Thoracic aorta (tissue), 2 donors: Measurements from ENCODE around the gene EFHC2. TPM values are rescaled to one million over a fixed set of nuclear protein-coding genes. Genes with fewer than 3 reads are reported as not detected.

Experiments
- ATAC-seq: fragments of 150-250 bp; one replicate; pipeline ENCODE4 v1.8.0; 2017; ENCODE audit warnings: low read depth; ENCODE audit not compliant: insufficient number of reproducible peaks, low FRiP score
- DNase-seq: peaks from one replicate; pipeline ENCODE4 v3.0.0-alpha.2; 2020; ENCODE audit warnings: low spot score
- H3K27ac ChIP-seq, 2 donors: fragments of 200-600 bp; sonication (generic); 1 replicate in 1 of 2; 2 replicates in 1 of 2; pipeline ENCODE4 v1.5.1; 2016; ENCODE audit warnings: mild to moderate bottlenecking in 2 of 2, moderate library complexity in 2 of 2
- H3K27me3 ChIP-seq: fragments of 200-600 bp; sonication (generic); replicated peaks from 2 replicates; pipeline ENCODE4 v1.6.0; 2016; ENCODE audit warnings: mild to moderate bottlenecking; ENCODE audit not compliant: insufficient read depth
- H3K36me3 ChIP-seq: fragments of 200-600 bp; sonication (generic); one replicate; pipeline ENCODE4 v1.5.1; 2016
- H3K4me1 ChIP-seq, 2 donors: fragments of 200-600 bp; sonication (generic); 1 replicate in 1 of 2; 2 replicates in 1 of 2; pipeline versions ENCODE4 v1.5.1 to v1.6.0; 2016; ENCODE audit warnings: low read depth in 2 of 2, mild to moderate bottlenecking in 1 of 2; ENCODE audit not compliant: control insufficient read depth in 1 of 2
- H3K4me3 ChIP-seq: fragments of 200-600 bp; sonication (generic); 2 replicates; pipeline ENCODE4 v1.5.1; 2016; ENCODE audit warnings: mild to moderate bottlenecking
- H3K9me3 ChIP-seq: fragments of 200-600 bp; sonication (generic); 2 replicates; pipeline ENCODE4 v1.5.1; 2016
- CTCF ChIP-seq: fragments of 200-600 bp; sonication (generic); IDR thresholded peaks from one replicate; pipeline ENCODE4 v1.5.1; 2019; ENCODE audit warnings: antibody characterized with exemption
- total RNA-seq, 2 donors: library from RNA; depleted of rRNA; stranded (reverse); fragments of >200 nt; gene quantifications; one replicate each; pipeline versions ENCODE4 v1.1.0 to v1.2.3, GENCODE V29; 2016

The EFHC2 gene
- total RNA-seq, 2 donors from 2014 or later: 0.28 TPM; not detected in 1

GRCh38 chrX:44244008-44244407 lies 99.5 kb downstream of the EFHC2 start:
- Histone ChIP-seq H3K4me1 (no peaks in the 10 kb centered on the region), H3K9me3 (no peaks in the 10 kb centered on the region), H3K36me3 (no peaks in the 10 kb centered on the region), H3K27ac (no peak overlapping the region), H3K27me3 (no peaks in the 10 kb centered on the region), H3K4me3 (no peak overlapping the region)
- ATAC-seq (no peak), DNase-seq (no peak)
- TF ChIP-seq CTCF: peak; percentile 19

- Histone ChIP-seq H3K9me3 (no peaks in the 10 kb centered on the region), H3K4me3 (no peak overlapping the region), H3K36me3 (no peaks in the 10 kb centered on the region), H3K27ac (no peak overlapping the region), H3K27me3 (no peaks in the 10 kb centered on the region), H3K4me1 (no peaks in the 10 kb centered on the region)
- ATAC-seq (no peak), DNase-seq (no peak)
- TF ChIP-seq CTCF: no peak
Observed at GRCh38 chrX:44241546-44241945, 101.9 kb downstream of the EFHC2 start.

- DNase-seq (no peak), ATAC-seq (no peak)
- TF ChIP-seq CTCF: no peak
Observed at GRCh38 chrX:44240036-44240435, 103.4 kb downstream of the EFHC2 start.

GRCh38 chrX:44239036-44239435 lies 104.4 kb downstream of the EFHC2 start:
- ATAC-seq: no peak
- DNase-seq: no peak
- TF ChIP-seq CTCF: no peak
- Histone ChIP-seq H3K4me1 (no peaks in the 10 kb centered on the region), H3K36me3 (no peaks in the 10 kb centered on the region), H3K9me3 (no peaks in the 10 kb centered on the region), H3K27ac (no peak overlapping the region), H3K27me3 (no peaks in the 10 kb centered on the region), H3K4me3 (no peak overlapping the region)

More at GRCh38 chrX:44240036-44240435, 103.4 kb downstream of the EFHC2 start:
- Histone ChIP-seq H3K4me3 (no peak overlapping the region), H3K36me3 (no peaks in the 10 kb centered on the region), H3K27ac (no peak overlapping the region), H3K27me3 (no peaks in the 10 kb centered on the region), H3K9me3 (no peaks in the 10 kb centered on the region), H3K4me1 (no peaks in the 10 kb centered on the region)

- ATAC-seq (no peak), DNase-seq (no peak)
- TF ChIP-seq CTCF: no peak
- Histone ChIP-seq H3K27ac (no peak overlapping the region), H3K36me3 (no peaks in the 10 kb centered on the region), H3K27me3 (no peaks in the 10 kb centered on the region), H3K9me3 (no peaks in the 10 kb centered on the region), H3K4me1 (no peaks in the 10 kb centered on the region), H3K4me3 (no peak overlapping the region)
Observed at GRCh38 chrX:44235534-44235933, 107.9 kb downstream of the EFHC2 start.
